Heart right ventricle (tissue), 16 donors: ENCODE results near the gene MUC3A. TPM values are rescaled to one million over a fixed set of nuclear protein-coding genes. Genes with fewer than 3 reads are reported as not detected.

Experiments used
- ATAC-seq, 8 donors: fragments of 200-7000 bp; cut with Tn5 transposase; one replicate each; pipeline ENCODE4 v1.9.1; 2020; ENCODE audit warnings: mild to moderate bottlenecking in 8 of 8, moderate library complexity in 8 of 8, moderate number of reproducible peaks in 1 of 8
- DNase-seq, 2 donors: peaks; one replicate each; pipeline ENCODE4 v3.0.0-alpha.2; 2020
- H3K27ac ChIP-seq, 10 donors: fragments of 200-600 bp; sonication (generic) in 2 of 10; one replicate each; pipeline versions ENCODE4 v1.5.0 to v1.8.0; 2020 to 2022; ENCODE audit warnings: mild to moderate bottlenecking in 3 of 10
- H3K27me3 ChIP-seq, 7 donors: fragments of 200-600 bp; one replicate each; pipeline ENCODE4 v1.8.0; 2021 to 2022; ENCODE audit warnings: mild to moderate bottlenecking in 2 of 7
- H3K36me3 ChIP-seq, 9 donors: fragments of 200-600 bp; sonication (generic) in 1 of 9; one replicate each; pipeline versions ENCODE4 v1.5.0 to v1.8.0; 2020 to 2022; ENCODE audit warnings: mild to moderate bottlenecking in 2 of 9
- H3K4me1 ChIP-seq, 9 donors: fragments of 200-600 bp; sonication (generic) in 1 of 9; one replicate each; pipeline versions ENCODE4 v1.5.0 to v1.8.0; 2020 to 2022; ENCODE audit warnings: mild to moderate bottlenecking in 4 of 9
- H3K4me3 ChIP-seq, 10 donors: fragments of 200-600 bp; sonication (generic) in 2 of 10; one replicate each; pipeline versions ENCODE4 v1.5.0 to v1.8.0; 2020 to 2022; ENCODE audit warnings: mild to moderate bottlenecking in 7 of 10, moderate library complexity in 2 of 10
- H3K9me3 ChIP-seq, 11 donors: fragments of 200-600 bp in 10 of 11; sonication (generic) in 2 of 11; one replicate each; pipeline versions ENCODE4 v1.5.0 to v1.8.0; 2013 to 2022; ENCODE audit warnings: mild to moderate bottlenecking in 2 of 11, control low read depth in 1 of 11, moderate library complexity in 1 of 11
- CTCF ChIP-seq, 9 donors: fragments of 200-600 bp; sonication (generic) in 2 of 9; IDR thresholded peaks; one replicate each; pipeline versions ENCODE4 v1.5.0 to v1.8.0; 2021 to 2022; ENCODE audit warnings: antibody characterized with exemption in 9 of 9, mild to moderate bottlenecking in 5 of 9, moderate library complexity in 1 of 9
- WGBS, 2 donors: extraction: QIAGEN DNeasy Blood & Tissue Kit; methylation state at CpG; one replicate each; pipeline ENCODE4 v1.1.7; 2013; ENCODE audit warnings: inconsistent platforms in 1 of 2; 5-methylcytosine and 5-hydroxymethylcytosine counted together
- intact Hi-C, 10 donors: fragments of 100-400 bp; cut with DNase I; formaldehyde crosslinking; loops; one replicate each; pipeline versions ENCODE4 v1.11.1 to v1.14.2; 2022
- polyA plus RNA-seq, 2 donors: library from polyadenylated mRNA; stranded (reverse); fragments of 200-250 nt; gene quantifications; one replicate each; pipeline ENCODE4 v1.2.3, GENCODE V29; 2013
- total RNA-seq, 10 donors: library from RNA; stranded (reverse); fragmentation: NEBNext Ultra II Directional in 3 of 10; extraction: Animal tissue kit (Norgen Biotek cat#: 25700) in 3 of 10; gene quantifications; one replicate each; pipeline versions ENCODE4 v1.2.1 to v1.2.4, GENCODE V29; 2021 to 2023
- donor health status: Arrhythmogenic right ventricular cardiomyopathy.
- donor health status: ischemic (EF 13 %, LVEDD 7.1; RV severe dilation, severe dysfunction).
- donor health status: healthy with polysubstance abuse.
- donor health status: DM: no; HTN: yes; CAD: no.
- donor health status: DM: no; HTN: no; CAD: no.
- donor health status: ischemic (EF 25% LVEDD 6.9; RV normal size, moderate dysfunction).
- donor health status: ischemic (EF 25% LVEDD 5.7; RV mildly dilated, moderate dysfunction).
- donor health status: healthy.
- donor health status: DM: yes; HTN: yes; CAD: no.
- donor health status: Ischemic cardiomyopathy.
- donor health status: ischemic (EF 35%, LVEDD 5.7; RV mildly dilated, moderate dysfunction).
- donor health status: nonischemic (EF 11% LVEDD 7.7; RV severe dilation, severe dysfunction).
- donor health status: DM: yes; HTN: yes; CAD: no.
- donor health status: PGD.
- donor health status: ischemic (EF 29% LVEDD 5.4; RV normal size, mild dysfunction).
- donor health status: nonischemic (EF 23%, LVEDD 6.1; RV moderate dilation, normal function).

Gene MUC3A
- total and polyA plus RNA-seq, 12 donors = 0.23 to 3.5 (median 0.75) TPM

GRCh38 chr7:100946766-100947365 lies 2.5 kb upstream of the MUC3A start:
- Histone ChIP-seq H3K4me3 (no peak overlapping the region), H3K36me3 (no peaks in the 10 kb centered on the region), H3K27ac (peak overlapping the region in 2 of 10 donors; percentile 31 to 39), H3K4me1 (no peaks in the 10 kb centered on the region), H3K9me3 (peaks cover 0 to 5% (median 0%) of the 10 kb centered on the region in 11 donors), H3K27me3 (peaks cover 0 to 75% (median 55%) of the 10 kb centered on the region in 7 donors)
- 67 to 76% methylated on average over 11 of the region's 11 CpGs for WGBS, 2 donors
- peak; percentile 26 to 48 for DNase-seq
- ATAC-seq = peak in 3 of 8 donors; percentile 26 to 67 (median 40)
- no peak for TF ChIP-seq CTCF (IDR thresholded peaks at IDR 0.05)
- intact Hi-C loops = no loop called here

- no peaks in the 10 kb centered on the region for H3K4me1 ChIP-seq
- WGBS, 2 donors = 70 to 77% methylated on average over 5 of the region's 5 CpGs
- TF ChIP-seq CTCF (IDR thresholded peaks at IDR 0.05) = no peak
- H3K27ac ChIP-seq = peak overlapping the region in 2 of 10 donors; percentile 7 to 39
- H3K36me3 ChIP-seq = no peaks in the 10 kb centered on the region
- DNase-seq (no peak), ATAC-seq (no peak)
- H3K27me3 ChIP-seq = peaks cover 0 to 85% (median 59%) of the 10 kb centered on the region in 7 donors
- peaks cover 0 to 5% (median 0%) of the 10 kb centered on the region in 11 donors for H3K9me3 ChIP-seq
- intact Hi-C loops = no loop called here
- no peak overlapping the region for H3K4me3 ChIP-seq
Observed at GRCh38 chr7:100947792-100948191, 1.5 kb upstream of the MUC3A start.

GRCh38 chr7:100949933-100950443 lies 654 bp downstream of the MUC3A start:
- Histone ChIP-seq H3K9me3 (no peaks in the 10 kb centered on the region), H3K4me3 (peak overlapping the region in 9 of 10 donors; percentile 7 to 40 (median 24)), H3K36me3 (no peaks in the 10 kb centered on the region), H3K27me3 (peaks cover 0 to 77% (median 56%) of the 10 kb centered on the region in 7 donors), H3K4me1 (no peaks in the 10 kb centered on the region), H3K27ac (peak overlapping the region in 5 of 10 donors; percentile 14 to 62 (median 41))
- TF ChIP-seq CTCF (IDR thresholded peaks at IDR 0.05) = no peak
- intact Hi-C loops = no loop called here
- 39 to 43% methylated on average over 15 of the region's 15 CpGs for WGBS, 2 donors
- DNase-seq = no peak
- ATAC-seq = peak in 1 of 8 donors; percentile 25

GRCh38 chr7:100951172-100951571 lies 1.8 kb downstream of the MUC3A start:
- ATAC-seq (peak in 1 of 8 donors; percentile 34), DNase-seq (no peak)
- WGBS, 2 donors = 25 to 27% methylated on average over 6 of the region's 6 CpGs
- peaks cover 0 to under 1% (median 0%) of the 10 kb centered on the region in 11 donors for H3K9me3 ChIP-seq
- no peak for TF ChIP-seq CTCF (IDR thresholded peaks at IDR 0.05)
- H3K27ac ChIP-seq = no peak overlapping the region
- intact Hi-C loops = no loop called here
- no peaks in the 10 kb centered on the region for H3K36me3 ChIP-seq
- H3K27me3 ChIP-seq = peaks cover 0 to 66% (median 45%) of the 10 kb centered on the region in 7 donors
- H3K4me1 ChIP-seq = no peaks in the 10 kb centered on the region
- peak overlapping the region in 3 of 10 donors; percentile 1 to 40 (median 38) for H3K4me3 ChIP-seq
